Heart right ventricle (tissue), 16 donors: Measurements from ENCODE around the gene KRT28. TPM values are rescaled to one million over a fixed set of nuclear protein-coding genes. Genes with fewer than 3 reads are reported as not detected.
"Not testable (repeated sequence)": the region's sequence is repeated elsewhere in the genome, so short reads cannot be mapped to it uniquely, and the experiment has no call there.

Experiments
- ATAC-seq, 8 donors: fragments of 200-7000 bp; cut with Tn5 transposase; one replicate each; pipeline ENCODE4 v1.9.1; 2020; ENCODE audit warnings: mild to moderate bottlenecking in 8 of 8, moderate library complexity in 8 of 8, moderate number of reproducible peaks in 1 of 8
- DNase-seq, 2 donors: peaks; one replicate each; pipeline ENCODE4 v3.0.0-alpha.2; 2020
- H3K27ac ChIP-seq, 10 donors: fragments of 200-600 bp; sonication (generic) in 2 of 10; one replicate each; pipeline versions ENCODE4 v1.5.0 to v1.8.0; 2020 to 2022; ENCODE audit warnings: mild to moderate bottlenecking in 3 of 10
- H3K27me3 ChIP-seq, 7 donors: fragments of 200-600 bp; one replicate each; pipeline ENCODE4 v1.8.0; 2021 to 2022; ENCODE audit warnings: mild to moderate bottlenecking in 2 of 7
- H3K36me3 ChIP-seq, 9 donors: fragments of 200-600 bp; sonication (generic) in 1 of 9; one replicate each; pipeline versions ENCODE4 v1.5.0 to v1.8.0; 2020 to 2022; ENCODE audit warnings: mild to moderate bottlenecking in 2 of 9
- H3K4me1 ChIP-seq, 9 donors: fragments of 200-600 bp; sonication (generic) in 1 of 9; one replicate each; pipeline versions ENCODE4 v1.5.0 to v1.8.0; 2020 to 2022; ENCODE audit warnings: mild to moderate bottlenecking in 4 of 9
- H3K4me3 ChIP-seq, 10 donors: fragments of 200-600 bp; sonication (generic) in 2 of 10; one replicate each; pipeline versions ENCODE4 v1.5.0 to v1.8.0; 2020 to 2022; ENCODE audit warnings: mild to moderate bottlenecking in 7 of 10, moderate library complexity in 2 of 10
- H3K9me3 ChIP-seq, 11 donors: fragments of 200-600 bp in 10 of 11; sonication (generic) in 2 of 11; one replicate each; pipeline versions ENCODE4 v1.5.0 to v1.8.0; 2013 to 2022; ENCODE audit warnings: mild to moderate bottlenecking in 2 of 11, control low read depth in 1 of 11, moderate library complexity in 1 of 11
- WGBS, 2 donors: extraction: QIAGEN DNeasy Blood & Tissue Kit; methylation state at CpG; one replicate each; pipeline ENCODE4 v1.1.7; 2013; ENCODE audit warnings: inconsistent platforms in 1 of 2; 5-methylcytosine and 5-hydroxymethylcytosine counted together
- intact Hi-C, 10 donors: fragments of 100-400 bp; cut with DNase I; formaldehyde crosslinking; loops; one replicate each; pipeline versions ENCODE4 v1.11.1 to v1.14.2; 2022
- polyA plus RNA-seq, 2 donors: library from polyadenylated mRNA; stranded (reverse); fragments of 200-250 nt; gene quantifications; one replicate each; pipeline ENCODE4 v1.2.3, GENCODE V29; 2013
- total RNA-seq, 10 donors: library from RNA; stranded (reverse); fragmentation: NEBNext Ultra II Directional in 3 of 10; extraction: Animal tissue kit (Norgen Biotek cat#: 25700) in 3 of 10; gene quantifications; one replicate each; pipeline versions ENCODE4 v1.2.1 to v1.2.4, GENCODE V29; 2021 to 2023
- TF ChIP-seq, protein P1 (sequence below), 9 donors: fragments of 200-600 bp; sonication (generic) in 2 of 9; IDR thresholded peaks; one replicate each; pipeline versions ENCODE4 v1.5.0 to v1.8.0; 2021 to 2022; ENCODE audit warnings: antibody characterized with exemption in 9 of 9, mild to moderate bottlenecking in 5 of 9, moderate library complexity in 1 of 9
- donor health status: Arrhythmogenic right ventricular cardiomyopathy.
- donor health status: ischemic (EF 13 %, LVEDD 7.1; RV severe dilation, severe dysfunction).
- donor health status: healthy with polysubstance abuse.
- donor health status: DM: no; HTN: yes; CAD: no.
- donor health status: DM: no; HTN: no; CAD: no.
- donor health status: ischemic (EF 25% LVEDD 6.9; RV normal size, moderate dysfunction).
- donor health status: ischemic (EF 25% LVEDD 5.7; RV mildly dilated, moderate dysfunction).
- donor health status: healthy.
- donor health status: DM: yes; HTN: yes; CAD: no.
- donor health status: Ischemic cardiomyopathy.
- donor health status: ischemic (EF 35%, LVEDD 5.7; RV mildly dilated, moderate dysfunction).
- donor health status: nonischemic (EF 11% LVEDD 7.7; RV severe dilation, severe dysfunction).
- donor health status: DM: yes; HTN: yes; CAD: no.
- donor health status: PGD.
- donor health status: ischemic (EF 29% LVEDD 5.4; RV normal size, mild dysfunction).
- donor health status: nonischemic (EF 23%, LVEDD 6.1; RV moderate dilation, normal function).

The KRT28 gene
- total and polyA plus RNA-seq, 12 donors: not detected

DNA sequence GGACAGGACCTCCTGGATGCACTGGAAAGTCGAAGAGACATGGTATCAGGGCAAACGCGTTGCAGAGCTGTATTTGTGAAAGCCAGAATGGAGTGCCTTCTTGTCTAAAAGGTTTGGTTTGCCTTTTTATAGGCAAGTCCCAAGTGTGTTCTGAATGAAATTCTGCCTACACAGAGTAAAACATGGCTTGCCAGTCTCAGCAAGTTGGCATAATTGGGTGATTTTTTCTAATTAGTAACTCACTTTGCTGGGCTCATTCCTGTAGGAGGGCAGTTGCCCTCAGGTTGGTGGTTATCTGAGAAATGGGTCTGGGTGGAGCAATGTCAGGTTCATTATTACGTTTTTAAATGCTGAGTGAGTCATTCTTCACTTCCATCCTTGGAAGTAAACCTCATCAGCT, 44.5 kb downstream of the KRT28 start, which contains the start of gene KRT25:
TSS of gene KRT25 (minus strand) at position 101 of the 400 bp plus-strand sequence. CDS start at position 41, 60 bp downstream.
- H3K27ac ChIP-seq: no peak within 1 kb of the TSS
- WGBS, 2 donors: 69 to 74% methylated on average over 4 of the region's 4 CpGs
- H3K4me1 ChIP-seq: no peaks in the 10 kb centered on the region
- H3K9me3 ChIP-seq: peaks cover 0 to 37% (median 8%) of the 10 kb centered on the region in 11 donors
- peaks cover 0 to 35% (median 0%) of the 10 kb centered on the region in 7 donors for H3K27me3 ChIP-seq
- TF ChIP-seq, protein P1, sequence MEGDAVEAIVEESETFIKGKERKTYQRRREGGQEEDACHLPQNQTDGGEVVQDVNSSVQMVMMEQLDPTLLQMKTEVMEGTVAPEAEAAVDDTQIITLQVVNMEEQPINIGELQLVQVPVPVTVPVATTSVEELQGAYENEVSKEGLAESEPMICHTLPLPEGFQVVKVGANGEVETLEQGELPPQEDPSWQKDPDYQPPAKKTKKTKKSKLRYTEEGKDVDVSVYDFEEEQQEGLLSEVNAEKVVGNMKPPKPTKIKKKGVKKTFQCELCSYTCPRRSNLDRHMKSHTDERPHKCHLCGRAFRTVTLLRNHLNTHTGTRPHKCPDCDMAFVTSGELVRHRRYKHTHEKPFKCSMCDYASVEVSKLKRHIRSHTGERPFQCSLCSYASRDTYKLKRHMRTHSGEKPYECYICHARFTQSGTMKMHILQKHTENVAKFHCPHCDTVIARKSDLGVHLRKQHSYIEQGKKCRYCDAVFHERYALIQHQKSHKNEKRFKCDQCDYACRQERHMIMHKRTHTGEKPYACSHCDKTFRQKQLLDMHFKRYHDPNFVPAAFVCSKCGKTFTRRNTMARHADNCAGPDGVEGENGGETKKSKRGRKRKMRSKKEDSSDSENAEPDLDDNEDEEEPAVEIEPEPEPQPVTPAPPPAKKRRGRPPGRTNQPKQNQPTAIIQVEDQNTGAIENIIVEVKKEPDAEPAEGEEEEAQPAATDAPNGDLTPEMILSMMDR (IDR thresholded peaks at IDR 0.05): no peak
- no peak for DNase-seq
- intact Hi-C loops: no loop called here
- no peak for ATAC-seq
- no peaks in the 10 kb centered on the region for H3K36me3 ChIP-seq
- no peak within 1 kb of the TSS for H3K4me3 ChIP-seq

DNA sequence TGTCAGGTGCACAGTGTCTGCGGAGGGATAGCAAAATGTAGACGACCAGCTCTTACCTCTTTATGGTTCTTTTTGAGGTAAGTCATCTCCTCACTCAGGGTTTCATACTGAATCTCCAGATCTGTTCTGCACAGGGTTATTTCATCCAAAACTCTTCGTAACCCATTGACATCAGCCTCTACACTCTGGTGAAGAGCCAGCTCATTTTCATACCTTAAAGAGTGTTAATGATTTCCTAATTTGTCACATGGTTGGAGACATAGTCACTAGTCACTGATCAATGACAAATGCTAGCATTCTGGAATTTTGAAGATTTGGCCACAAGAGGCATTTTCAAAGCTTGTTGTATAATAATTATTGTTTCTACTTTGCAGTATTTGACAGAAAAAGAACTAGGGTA, 46.0 kb downstream of the KRT28 start:
- ATAC-seq (no peak), DNase-seq (no peak)
- 92 to 96% methylated on average over 3 of the region's 3 CpGs for WGBS, 2 donors
- Histone ChIP-seq H3K9me3 (peaks cover 0 to 24% (median 2%) of the 10 kb centered on the region in 11 donors), H3K4me1 (no peaks in the 10 kb centered on the region), H3K27ac (no peak overlapping the region), H3K27me3 (peaks cover 0 to 40% (median 4%) of the 10 kb centered on the region in 7 donors), H3K36me3 (no peaks in the 10 kb centered on the region), H3K4me3 (no peak overlapping the region)
- TF ChIP-seq, protein P1 (IDR thresholded peaks at IDR 0.05): no peak
- intact Hi-C loops: no loop called here

DNA sequence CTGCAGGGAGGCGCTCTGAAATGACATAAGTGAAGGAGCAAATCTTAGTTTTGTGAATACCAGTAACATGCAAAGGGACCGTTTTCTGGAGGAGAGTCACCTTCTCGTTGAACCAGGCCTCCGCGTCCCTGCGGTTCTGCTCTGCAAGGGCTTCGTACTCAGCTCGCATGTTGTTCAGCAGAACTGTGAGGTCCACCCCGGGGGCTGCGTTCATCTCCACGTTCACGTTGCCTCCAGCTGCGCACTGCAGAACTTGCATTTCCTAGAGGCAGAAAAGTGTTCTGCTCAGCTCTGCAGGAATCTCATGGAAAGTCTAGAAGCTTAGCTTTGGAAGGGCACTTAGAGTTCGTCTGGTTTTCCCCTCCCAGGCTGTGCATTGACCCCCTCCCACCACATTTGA, 48.7 kb downstream of the KRT28 start:
- DNase-seq (no peak), ATAC-seq (no peak)
- H3K36me3 ChIP-seq: no peaks in the 10 kb centered on the region
- intact Hi-C loops: no loop called here
- H3K27me3 ChIP-seq: peaks cover 0 to 47% (median 10%) of the 10 kb centered on the region in 7 donors
- H3K4me1 ChIP-seq: no peaks in the 10 kb centered on the region
- no peak overlapping the region for H3K4me3 ChIP-seq
- WGBS, 2 donors: 82 to 87% methylated on average over 14 of the region's 14 CpGs
- peaks cover 0 to 6% (median 0%) of the 10 kb centered on the region in 11 donors for H3K9me3 ChIP-seq
- H3K27ac ChIP-seq: no peak overlapping the region
- TF ChIP-seq, protein P1 (IDR thresholded peaks at IDR 0.05): no peak

DNA sequence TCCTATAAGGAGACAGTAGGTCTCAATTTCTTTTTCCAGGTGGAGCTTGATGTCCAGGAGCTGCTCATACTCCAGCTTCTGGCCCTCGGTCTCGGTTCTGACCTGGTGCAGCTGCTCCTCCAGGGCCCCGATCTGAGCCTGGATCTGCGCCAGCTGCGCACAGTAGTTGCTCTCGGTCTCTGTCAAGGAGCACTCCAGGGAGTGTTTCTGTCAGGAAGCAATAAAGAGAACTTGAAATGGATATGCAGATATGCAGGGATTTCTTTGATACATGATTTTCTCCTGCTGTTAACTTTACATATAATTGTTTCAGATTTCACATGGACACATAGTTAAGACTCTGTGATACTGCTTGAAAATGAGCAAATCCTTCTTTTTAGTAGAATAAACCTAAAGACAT, 49.4 kb downstream of the KRT28 start:
- intact Hi-C loops: no loop called here
- TF ChIP-seq, protein P1 (IDR thresholded peaks at IDR 0.05): no peak

DNA sequence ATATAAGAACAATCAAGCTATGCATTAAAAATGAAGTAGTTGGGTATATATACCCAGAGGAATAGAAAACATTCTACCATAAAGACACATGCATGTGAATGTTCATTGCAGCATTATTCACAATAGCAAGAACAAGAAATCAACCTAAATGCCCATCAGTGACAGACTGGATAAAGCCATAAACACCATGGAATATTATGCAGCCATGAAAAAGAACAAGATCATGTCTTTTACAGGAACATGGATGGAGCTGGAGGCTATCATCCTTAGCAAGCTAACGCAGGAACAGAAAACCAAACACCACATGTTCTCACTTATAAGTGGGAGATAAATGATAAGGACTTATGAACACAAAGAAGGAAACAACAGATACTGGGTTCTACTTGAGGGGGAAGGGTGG, 51.1 kb downstream of the KRT28 start:
- WGBS, 2 donors: 55 to 66% methylated on average over 1 of the region's 1 CpG
- H3K4me1 ChIP-seq, H3K36me3 ChIP-seq, DNase-seq, H3K27ac ChIP-seq, H3K4me3 ChIP-seq, H3K9me3 ChIP-seq, ATAC-seq, intact Hi-C loops: not testable (repeated sequence)
- peaks cover 0 to 53% (median 13%) of the 10 kb centered on the region in 7 donors for H3K27me3 ChIP-seq

More for the DNA sequence above, 49.4 kb downstream of the KRT28 start:
- ATAC-seq (no peak), DNase-seq (no peak)
- H3K27me3 ChIP-seq: peaks cover 0 to 50% (median 10%) of the 10 kb centered on the region in 7 donors
- H3K9me3 ChIP-seq: peaks cover 0 to 6% (median 0%) of the 10 kb centered on the region in 11 donors
- no peak overlapping the region for H3K4me3 ChIP-seq
- H3K36me3 ChIP-seq: no peaks in the 10 kb centered on the region
- H3K4me1 ChIP-seq: no peaks in the 10 kb centered on the region
- 78 to 87% methylated on average over 6 of the region's 6 CpGs for WGBS, 2 donors
- no peak overlapping the region for H3K27ac ChIP-seq
